Progenitor cell of endocrine pancreas (in vitro differentiated cells): ENCODE results near the gene GMFB. TPM values are rescaled to one million over a fixed set of nuclear protein-coding genes. Genes with fewer than 3 reads are reported as not detected.
"Not testable (repeated sequence)": the region's sequence is repeated elsewhere in the genome, so short reads cannot be mapped to it uniquely, and the experiment has no call there.

Source experiments
- DNase-seq: peaks from one replicate; pipeline ENCODE4 v3.0.0; 2021; ENCODE audit warnings: low spot score; ENCODE audit not compliant: unreplicated experiment
- H3K27ac Mint-ChIP-seq: 2 replicates; pipeline ENCODE4 v1.8.0; 2021; ENCODE audit warnings: mild to moderate bottlenecking, moderate library complexity, mixed read lengths
- H3K27me3 Mint-ChIP-seq: 2 replicates; pipeline ENCODE4 v1.8.0; 2021; ENCODE audit warnings: mixed read lengths
- H3K36me3 Mint-ChIP-seq: 2 replicates; pipeline ENCODE4 v1.8.0; 2022; ENCODE audit warnings: mixed read lengths; ENCODE audit not compliant: insufficient read depth
- H3K4me1 Mint-ChIP-seq: 2 replicates; pipeline ENCODE4 v1.8.0; 2021; ENCODE audit warnings: low read depth, mixed read lengths
- H3K4me3 Mint-ChIP-seq: 2 replicates; pipeline ENCODE4 v1.8.0; 2021; ENCODE audit warnings: low read depth, mild to moderate bottlenecking, moderate library complexity, mixed read lengths
- H3K9me3 Mint-ChIP-seq: 2 replicates; pipeline ENCODE4 v1.8.0; 2021; ENCODE audit warnings: low read depth, mixed read lengths
- CTCF ChIP-seq: fragments of 200-600 bp; sonication (generic); IDR thresholded peaks from one replicate; pipeline ENCODE4 v1.5.0; 2021; ENCODE audit warnings: antibody characterized with exemption, mild to moderate bottlenecking; ENCODE audit not compliant: unreplicated experiment
- total RNA-seq: library from RNA; stranded (reverse); gene quantifications from 2 replicates; pipeline ENCODE4 v1.2.1, GENCODE V29; 2021

The GMFB gene
- total RNA-seq, 1 donor from 2014 or later = 47.6 TPM

DNA sequence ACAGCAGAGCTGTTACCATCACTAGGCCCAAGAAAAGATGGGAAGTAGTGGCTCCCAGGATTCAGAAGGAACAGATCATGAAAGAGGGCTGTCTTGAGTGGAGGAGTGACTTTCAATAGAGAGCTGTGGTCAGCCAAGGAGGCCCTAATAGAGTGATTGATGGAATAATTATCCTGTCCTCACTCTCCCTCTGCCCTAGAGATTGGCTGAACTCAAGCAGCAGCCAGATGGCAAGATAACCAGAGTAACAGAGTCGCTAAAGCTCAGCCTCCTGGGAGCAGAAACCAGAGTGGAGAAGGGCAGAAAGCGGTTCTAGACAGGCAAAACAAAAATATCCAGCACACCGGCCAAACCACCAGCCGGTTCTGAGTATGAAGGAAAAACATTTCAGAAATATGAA, 23.1 kb downstream of the GMFB start:
- Mint-ChIP-seq H3K36me3 (no peaks in the 10 kb centered on the region), H3K4me1 (peaks cover 2% of the 10 kb centered on the region), H3K27me3 (peaks cover 44% of the 10 kb centered on the region), H3K4me3 (no peak overlapping the region), H3K27ac (no peak overlapping the region), H3K9me3 (peaks cover 9% of the 10 kb centered on the region)
- DNase-seq = no peak
- TF ChIP-seq CTCF = no peak

- Mint-ChIP-seq H3K27ac (no peak overlapping the region), H3K36me3 (peaks cover 4% of the 10 kb centered on the region), H3K4me1 (peaks cover 2% of the 10 kb centered on the region), H3K27me3 (peaks cover 45% of the 10 kb centered on the region), H3K4me3 (no peak overlapping the region), H3K9me3 (peaks cover 12% of the 10 kb centered on the region)
- no peak for DNase-seq
- no peak for TF ChIP-seq CTCF
Measured at GRCh38 chr14:54462048-54462447, 26.7 kb downstream of the GMFB start.

- Mint-ChIP-seq H3K27me3 (peaks cover 34% of the 10 kb centered on the region), H3K4me3 (no peak overlapping the region), H3K36me3 (peaks cover 4% of the 10 kb centered on the region), H3K4me1 (peaks cover 2% of the 10 kb centered on the region), H3K9me3 (peaks cover 12% of the 10 kb centered on the region), H3K27ac (no peak overlapping the region)
- no peak for TF ChIP-seq CTCF
- no peak for DNase-seq
Measured at GRCh38 chr14:54459106-54459505, 29.7 kb downstream of the GMFB start.

DNA sequence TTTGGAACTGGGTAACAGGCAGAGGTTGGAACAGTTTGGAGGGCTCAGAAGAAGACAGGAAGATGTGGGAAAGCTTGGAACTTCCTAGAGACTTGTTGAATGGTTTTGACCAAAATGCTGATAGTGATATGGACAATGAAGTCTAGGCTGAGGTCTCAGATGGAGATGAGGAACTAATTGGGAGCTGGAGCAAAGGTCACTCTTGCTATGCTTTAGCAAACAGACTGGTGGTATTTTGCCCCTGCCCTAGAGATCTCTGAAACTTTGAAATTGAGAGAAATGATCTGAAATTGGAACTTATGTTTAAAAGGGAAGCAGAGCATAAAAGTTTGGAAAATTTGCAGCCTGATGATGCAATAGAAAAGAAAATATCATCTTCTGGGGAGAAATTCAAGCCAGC, 30.2 kb downstream of the GMFB start:
- not testable (repeated sequence) for DNase-seq, H3K27ac Mint-ChIP-seq, H3K4me3 Mint-ChIP-seq, H3K36me3 Mint-ChIP-seq, H3K4me1 Mint-ChIP-seq
- Mint-ChIP-seq H3K27me3 (peaks cover 31% of the 10 kb centered on the region), H3K9me3 (peaks cover 12% of the 10 kb centered on the region)

DNA sequence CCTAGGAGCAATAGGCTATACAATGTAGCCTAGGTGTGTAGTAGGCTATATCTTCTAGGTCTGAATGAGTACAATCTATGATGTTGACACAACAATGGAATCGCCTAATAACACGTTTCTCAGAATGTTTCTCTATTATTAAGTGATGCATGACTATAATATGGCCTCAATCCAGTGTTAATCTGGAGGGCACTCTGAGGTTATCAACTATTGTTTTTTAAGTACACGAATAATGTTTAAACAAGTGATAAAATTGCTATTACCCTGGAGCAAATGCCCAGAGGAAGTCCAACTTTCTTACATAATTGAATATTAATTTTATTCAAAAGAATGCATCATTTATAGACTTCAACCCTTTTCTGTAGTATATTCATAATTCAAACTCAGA, 31.2 kb downstream of the GMFB start:
- TF ChIP-seq CTCF = no peak
- H3K9me3 Mint-ChIP-seq = peaks cover 12% of the 10 kb centered on the region
- DNase-seq = no peak
- H3K36me3 Mint-ChIP-seq = peaks cover 4% of the 10 kb centered on the region
- no peak overlapping the region for H3K27ac Mint-ChIP-seq
- no peak overlapping the region for H3K4me3 Mint-ChIP-seq
- H3K4me1 Mint-ChIP-seq = peaks cover 2% of the 10 kb centered on the region
- peaks cover 28% of the 10 kb centered on the region for H3K27me3 Mint-ChIP-seq

DNA sequence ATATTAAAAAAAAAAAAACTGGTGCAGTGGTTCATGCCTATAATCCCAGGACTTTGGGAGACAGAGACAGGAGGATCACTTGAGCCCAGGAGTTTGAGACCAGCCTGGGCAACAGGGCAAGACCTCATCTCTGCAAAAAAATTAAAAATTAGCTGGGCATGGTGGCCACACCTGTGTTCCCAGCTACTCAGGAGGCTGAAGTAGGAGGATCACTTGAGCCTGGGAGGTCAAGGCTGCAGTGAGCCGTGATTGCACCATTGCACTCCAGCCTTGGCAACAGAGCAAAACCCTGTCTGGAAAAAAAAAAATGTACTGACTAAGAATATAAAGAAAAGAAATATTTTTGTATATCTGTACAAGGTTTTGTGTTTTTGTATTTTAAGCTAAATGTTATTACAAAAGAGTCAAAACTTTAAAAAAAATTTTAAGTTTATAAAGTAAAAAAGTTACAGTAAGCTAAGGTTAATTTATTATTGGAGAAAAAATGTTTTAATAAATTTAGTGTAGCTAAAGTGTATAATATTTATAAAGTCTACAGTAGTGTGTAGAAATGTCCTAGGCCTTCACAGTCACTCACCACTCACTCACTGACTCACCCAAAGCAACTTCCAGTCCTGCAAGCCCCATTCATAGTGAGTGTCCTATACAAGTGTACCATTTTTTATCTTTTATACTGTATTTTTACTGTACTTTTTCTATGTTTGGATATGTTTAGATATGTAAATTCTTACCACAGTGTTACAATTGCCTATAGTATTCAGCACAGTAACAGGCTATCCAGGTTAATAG, 31.8 kb downstream of the GMFB start:
- H3K27ac Mint-ChIP-seq, DNase-seq, H3K4me3 Mint-ChIP-seq, H3K4me1 Mint-ChIP-seq, H3K36me3 Mint-ChIP-seq: not testable (repeated sequence)
- peaks cover 24% of the 10 kb centered on the region for H3K27me3 Mint-ChIP-seq
- peaks cover 12% of the 10 kb centered on the region for H3K9me3 Mint-ChIP-seq
